Ishikawa (cell line): Measurements from ENCODE around the gene SEL1L.

Experiments used
- CEBPB ChIP-seq: IDR thresholded peaks from 2 replicates; pipeline ENCODE4 v1.6.1; 2012
- CREB1 ChIP-seq: IDR thresholded peaks from 2 replicates; pipeline ENCODE4 v1.6.1; 2012; ENCODE audit warnings: low read depth
- EGR1 ChIP-seq: IDR thresholded peaks from 2 replicates; pipeline ENCODE4 v1.6.1; 2012
- EP300 ChIP-seq: IDR thresholded peaks from 2 replicates; pipeline ENCODE4 v1.6.1; 2012; ENCODE audit warnings: borderline replicate concordance
- FOXM1 ChIP-seq: IDR thresholded peaks from 2 replicates; pipeline ENCODE4 v1.6.1; 2012; ENCODE audit warnings: low read depth, borderline replicate concordance
- MAX ChIP-seq: IDR thresholded peaks from 2 replicates; pipeline ENCODE4 v1.6.1; 2012
- NFIC ChIP-seq: IDR thresholded peaks from 2 replicates; pipeline ENCODE4 v1.6.1; 2012
- RAD21 ChIP-seq: IDR thresholded peaks from 2 replicates; pipeline ENCODE4 v1.6.1; 2012; ENCODE audit warnings: low read depth
- REST ChIP-seq: IDR thresholded peaks from 2 replicates; pipeline ENCODE4 v1.6.1; 2012; ENCODE audit warnings: low read depth, mild to moderate bottlenecking
- TAF1 ChIP-seq: IDR thresholded peaks from 2 replicates; pipeline ENCODE4 v1.6.1; 2012; ENCODE audit warnings: low read depth, mild to moderate bottlenecking
- TCF12 ChIP-seq: IDR thresholded peaks from 2 replicates; pipeline ENCODE4 v1.6.1; 2012; ENCODE audit warnings: low read depth
- TEAD4 ChIP-seq: IDR thresholded peaks from 2 replicates; pipeline ENCODE4 v1.6.1; 2012
- USF1 ChIP-seq: IDR thresholded peaks from 2 replicates; pipeline ENCODE4 v1.6.1; 2012
- YY1 ChIP-seq: IDR thresholded peaks from 2 replicates; pipeline ENCODE4 v1.6.1; 2012; ENCODE audit warnings: low read depth
- ZBTB7A ChIP-seq: IDR thresholded peaks from 2 replicates; pipeline ENCODE4 v1.6.1; 2012; ENCODE audit warnings: low read depth

SEL1L gene

GRCh38 chr14:81433378-81433777 is 100.3 kb downstream of the SEL1L start:
- TF ChIP-seq MAX (peak; percentile 53; the same call in 1 of the 2 replicates), REST (peak; percentile 83), RAD21 (no peak), ZBTB7A (no peak), YY1 (no peak)

GRCh38 chr14:81432219-81432661 is 101.4 kb downstream of the SEL1L start:
- TF ChIP-seq TEAD4 (no peak), CEBPB (no peak), EGR1 (no peak), ZBTB7A (no peak), USF1 (no peak), TCF12 (no peak), TAF1 (no peak), EP300 (no peak), NFIC (no peak), YY1 (no peak), RAD21 (no peak), REST (no peak), CREB1 (no peak), FOXM1 (no peak), MAX (no peak)

GRCh38 chr14:81430235-81430634 is 103.4 kb downstream of the SEL1L start:
- TF ChIP-seq EP300 (no peak), CEBPB (no peak), YY1 (no peak), TEAD4 (no peak)

GRCh38 chr14:81429028-81429427 is 104.6 kb downstream of the SEL1L start:
- TF ChIP-seq TCF12 = no peak
- TF ChIP-seq EP300 = no peak
- TF ChIP-seq CEBPB = no peak
- no peak for TF ChIP-seq RAD21
- no peak for TF ChIP-seq YY1
- no peak for TF ChIP-seq FOXM1
- no peak for TF ChIP-seq TAF1
- no peak for TF ChIP-seq MAX
- TF ChIP-seq CREB1 = no peak
- no peak for TF ChIP-seq EGR1
- TF ChIP-seq USF1 = no peak

GRCh38 chr14:81427348-81428058 is 106.2 kb downstream of the SEL1L start:
- TF ChIP-seq TAF1 (no peak), CEBPB (peak; percentile 57; the same call in 1 of the 2 replicates), ZBTB7A (no peak), TCF12 (peak; percentile 93), CREB1 (no peak), MAX (peak; percentile 81; the same call in 1 of the 2 replicates), NFIC (peak; percentile 89), USF1 (no peak), TEAD4 (peak; percentile 83), FOXM1 (0 out of 2 replicates have a peak, but pooled peaks have one; percentile 64), RAD21 (peak; percentile 41; the same call in 1 of the 2 replicates), YY1 (peak; percentile 74), EGR1 (no peak), EP300 (peak; percentile 89), REST (no peak)
